Measurements from ENCODE around the gene IGFBP5. TPM values are rescaled to one million over a fixed set of nuclear protein-coding genes. Genes with fewer than 3 reads are reported as not detected.

IGFBP5 gene
- polyA plus RNA-seq, 1 experiment: 3,867 TPM

- ChIA-PET CTCF (interaction anchor here (1.5 kb wide), 1 partner anchor 35 kb away, joined by 3 read pairs; no protein-coding TSS in a partner anchor), POLR2A (no interaction called here)
- Histone ChIP-seq H3K27ac (ENCODE audit: low read depth, low read length) (no peak overlapping the region), H3K27me3 (ENCODE audit: control insufficient read depth, insufficient read depth, low read length) (peaks cover 24% of the 10 kb centered on the region), H3K4me3 (ENCODE audit: low read depth, low read length) (peak overlapping the region; percentile 63; the same call in 1 of the 2 replicates), H3K9me3 (ENCODE audit: control insufficient read depth, insufficient read depth, low read length) (no peaks in the 10 kb centered on the region; the same call in 1 of the 2 replicates)
- TF ChIP-seq CTCF (IDR thresholded peaks at IDR 0.05; ENCODE audit: low read depth, low read length): no peak
- DNase-seq (ENCODE audit: low read depth, low spot score): no peak
These were observed 62.9 kb downstream of the IGFBP5 start for GRCh38 chr2:216632346-216632951.

GRCh38 chr2:216629784-216630183, 65.6 kb downstream of the IGFBP5 start:
- ChIA-PET POLR2A (no interaction called here), CTCF (interaction anchor here (0.6 kb wide), 1 partner anchor 43 kb away, joined by 3 read pairs; no protein-coding TSS in a partner anchor)
- no peak for DNase-seq (ENCODE audit: low read depth, low spot score)
- TF ChIP-seq CTCF (IDR thresholded peaks at IDR 0.05; ENCODE audit: low read depth, low read length): no peak
- Histone ChIP-seq H3K27ac (ENCODE audit: low read depth, low read length) (no peak overlapping the region), H3K27me3 (ENCODE audit: control insufficient read depth, insufficient read depth, low read length) (peaks cover 23% of the 10 kb centered on the region), H3K9me3 (ENCODE audit: control insufficient read depth, insufficient read depth, low read length) (no peaks in the 10 kb centered on the region; the same call in 1 of the 2 replicates), H3K4me3 (ENCODE audit: low read depth, low read length) (no peak overlapping the region)

GRCh38 chr2:216626875-216627245, 68.5 kb downstream of the IGFBP5 start:
- no peak for TF ChIP-seq CTCF (IDR thresholded peaks at IDR 0.05; ENCODE audit: low read depth, low read length)
- Histone ChIP-seq H3K4me3 (ENCODE audit: low read depth, low read length) (no peak overlapping the region), H3K9me3 (ENCODE audit: control insufficient read depth, insufficient read depth, low read length) (no peaks in the 10 kb centered on the region; the same call in 1 of the 2 replicates), H3K27me3 (ENCODE audit: control insufficient read depth, insufficient read depth, low read length) (peaks cover 10% of the 10 kb centered on the region), H3K27ac (ENCODE audit: low read depth, low read length) (no peak overlapping the region)
- CTCF ChIA-PET: no interaction called here
- POLR2A ChIA-PET: no interaction called here
- DNase-seq (ENCODE audit: low read depth, low spot score): no peak

GRCh38 chr2:216626168-216626874, 69.0 kb downstream of the IGFBP5 start:
- H3K4me3 ChIP-seq (ENCODE audit: low read depth, low read length): no peak overlapping the region
- ChIA-PET POLR2A (no interaction called here), CTCF (no interaction called here)
- no peak overlapping the region for H3K27ac ChIP-seq (ENCODE audit: low read depth, low read length)
- no peak for DNase-seq (ENCODE audit: low read depth, low spot score)
- H3K9me3 ChIP-seq (ENCODE audit: control insufficient read depth, insufficient read depth, low read length): no peaks in the 10 kb centered on the region; the same call in 1 of the 2 replicates
- TF ChIP-seq CTCF (IDR thresholded peaks at IDR 0.05; ENCODE audit: low read depth, low read length): no peak
- H3K27me3 ChIP-seq (ENCODE audit: control insufficient read depth, insufficient read depth, low read length): peaks cover 8% of the 10 kb centered on the region

- Histone ChIP-seq H3K4me3 (ENCODE audit: low read depth, low read length) (no peak overlapping the region), H3K9me3 (ENCODE audit: control insufficient read depth, insufficient read depth, low read length) (no peaks in the 10 kb centered on the region; the same call in 1 of the 2 replicates), H3K27ac (ENCODE audit: low read depth, low read length) (no peak overlapping the region), H3K27me3 (ENCODE audit: control insufficient read depth, insufficient read depth, low read length) (peaks cover 6% of the 10 kb centered on the region)
- CTCF ChIA-PET: no interaction called here
- no peak for TF ChIP-seq CTCF (IDR thresholded peaks at IDR 0.05; ENCODE audit: low read depth, low read length)
- POLR2A ChIA-PET: no interaction called here
- no peak for DNase-seq (ENCODE audit: low read depth, low spot score)
These were observed 71.1 kb downstream of the IGFBP5 start for GRCh38 chr2:216624251-216624650.
